Kidney epithelial cell (primary cell): ENCODE results near the gene ALDH8A1. TPM values are rescaled to one million over a fixed set of nuclear protein-coding genes. Genes with fewer than 3 reads are reported as not detected.
A peak's percentile ranks its signal among the peaks of the same experiment; 100 is the strongest.

Experiments
- DNase-seq: peaks from one replicate; pipeline ENCODE4 v3.0.0-alpha.2; 2010; ENCODE audit warnings: low read depth
- H3K27me3 ChIP-seq: 2 replicates; pipeline ENCODE4 v1.6.0; 2011; ENCODE audit warnings: low read length; ENCODE audit not compliant: control insufficient read depth, insufficient read depth
- H3K36me3 ChIP-seq: 2 replicates; pipeline ENCODE4 v1.5.1; 2011; ENCODE audit warnings: low read length; ENCODE audit not compliant: control insufficient read depth, insufficient read depth
- H3K4me3 ChIP-seq: 2 replicates; pipeline ENCODE4 v1.5.1; 2011; ENCODE audit warnings: low read depth, mild to moderate bottlenecking, control low read depth, low read length
- CTCF ChIP-seq: IDR thresholded peaks from 2 replicates; pipeline ENCODE4 v1.5.1; 2011; ENCODE audit warnings: mild to moderate bottlenecking, moderate library complexity, low read length, control low read depth, inconsistent platforms; ENCODE audit not compliant: insufficient read depth, poor library complexity, severe bottlenecking
- total RNA-seq: library from RNA; depleted of rRNA; stranded (reverse); fragments of >200 nt; gene quantifications from 2 replicates; pipeline ENCODE4 v1.2.3, GENCODE V29; 2015

ALDH8A1 gene
- total RNA-seq, 1 donor from 2014 or later, result 0.46 TPM

- no peak for DNase-seq
- H3K4me3 ChIP-seq, result no peak overlapping the region
- H3K27me3 ChIP-seq, result no peaks in the 10 kb centered on the region
- H3K36me3 ChIP-seq, result no peaks in the 10 kb centered on the region
- TF ChIP-seq CTCF, result no peak
Observed at GRCh38 chr6:134920422-134920821, 29.5 kb downstream of the ALDH8A1 start.

- no peak overlapping the region for H3K4me3 ChIP-seq
- TF ChIP-seq CTCF, result no peak
- no peaks in the 10 kb centered on the region for H3K27me3 ChIP-seq
- H3K36me3 ChIP-seq, result no peaks in the 10 kb centered on the region
- DNase-seq, result no peak
Observed at GRCh38 chr6:134918418-134918961, 31.4 kb downstream of the ALDH8A1 start.

GRCh38 chr6:134911547-134911946, 38.4 kb downstream of the ALDH8A1 start:
- no peak overlapping the region for H3K4me3 ChIP-seq
- no peaks in the 10 kb centered on the region for H3K36me3 ChIP-seq
- peak; percentile 80 for DNase-seq
- H3K27me3 ChIP-seq, result no peaks in the 10 kb centered on the region
- no peak for TF ChIP-seq CTCF

GRCh38 chr6:134910593-134910935, 39.3 kb downstream of the ALDH8A1 start:
- no peak for DNase-seq
- Histone ChIP-seq H3K36me3 (no peaks in the 10 kb centered on the region), H3K4me3 (no peak overlapping the region), H3K27me3 (no peaks in the 10 kb centered on the region)
- no peak for TF ChIP-seq CTCF

- Histone ChIP-seq H3K27me3 (no peaks in the 10 kb centered on the region), H3K36me3 (no peaks in the 10 kb centered on the region), H3K4me3 (no peak overlapping the region)
- no peak for TF ChIP-seq CTCF
- no peak for DNase-seq
Observed at GRCh38 chr6:134909701-134910592, 40.0 kb downstream of the ALDH8A1 start.
